B cell (primary cell): ENCODE data around the gene LRRC36. TPM values are rescaled to one million over a fixed set of nuclear protein-coding genes. Genes with fewer than 3 reads are reported as not detected.

ENCODE experiments used
- ATAC-seq: fragments of 200-7000 bp; cut with Tn5 transposase; one replicate; pipeline ENCODE4 v1.10.0; 2021; ENCODE audit warnings: low read depth, mild to moderate bottlenecking, moderate number of reproducible peaks, moderate library complexity
- CTCF ChIA-PET: fragments of 350-600 bp; sonication (Branson Sonifier 250); formaldehyde crosslinking; loops from one replicate; lab custom pipeline; 2021; ENCODE audit warnings: antibody characterized with exemption, inconsistent platforms; lab: Charles Lee
- POLR2A ChIA-PET: fragments of 350-600 bp; sonication (Branson Sonifier 250); formaldehyde crosslinking; loops from one replicate; lab custom pipeline; 2021; ENCODE audit warnings: antibody characterized with exemption; lab: Charles Lee
- DNase-seq: peaks from one replicate; pipeline ENCODE4 v3.0.0; 2013
- H2AFZ ChIP-seq: 2 replicates; pipeline ENCODE4 v1.6.1; 2012; ENCODE audit warnings: mild to moderate bottlenecking, low read depth, low read length; ENCODE audit not compliant: insufficient read depth, poor library complexity, severe bottlenecking
- H3K27ac ChIP-seq, 2 donors: 1 replicate in 1 of 2; 2 replicates in 1 of 2; pipeline ENCODE4 v1.5.1; 2012 to 2013; ENCODE audit warnings: low read length in 2 of 2, mild to moderate bottlenecking in 2 of 2, moderate library complexity in 1 of 2
- H3K27me3 ChIP-seq, 4 experiments: fragments of 200-600 bp in 1 of 4; sonication (generic) in 1 of 4; replicated peaks in 1 of 4; 1 replicate in 2 of 4; 2 replicates in 2 of 4; pipeline versions ENCODE4 v1.6.1 to v1.7.0; 2013 to 2016; ENCODE audit warnings: low read length in 3 of 4, mild to moderate bottlenecking in 2 of 4, mixed read lengths in 1 of 4, moderate library complexity in 1 of 4; ENCODE audit not compliant: insufficient read depth in 4 of 4, control insufficient read depth in 3 of 4; ENCODE audit errors: control extremely low read depth in 1 of 4
- H3K36me3 ChIP-seq, 2 experiments: replicated peaks in 1 of 2; 1 replicate in 1 of 2; 2 replicates in 1 of 2; pipeline versions ENCODE4 v1.6.1 to v1.7.1; 2013; ENCODE audit warnings: low read length in 1 of 2; ENCODE audit not compliant: insufficient read depth in 2 of 2, control insufficient read depth in 1 of 2; ENCODE audit errors: control extremely low read depth in 1 of 2, extremely low read depth in 1 of 2
- H3K4me1 ChIP-seq, 2 donors: fragments of 200-600 bp in 1 of 2; sonication (generic) in 1 of 2; 1 replicate in 1 of 2; 2 replicates in 1 of 2; pipeline versions ENCODE4 v1.5.1 to v1.6.1; 2013 to 2017; ENCODE audit warnings: low read length in 2 of 2; ENCODE audit not compliant: control insufficient read depth in 2 of 2, insufficient read depth in 2 of 2
- H3K4me2 ChIP-seq: replicated peaks from 2 replicates; pipeline ENCODE3; 2012; ENCODE audit warnings: mild to moderate bottlenecking, low read depth, low read length; ENCODE audit not compliant: poor library complexity, severe bottlenecking
- H3K4me3 ChIP-seq, 5 experiments: fragments of 200-600 bp in 1 of 5; sonication (generic) in 1 of 5; 1 replicate in 3 of 5; 2 replicates in 2 of 5; pipeline versions ENCODE4 v1.5.1 to v1.7.0; 2011 to 2016; ENCODE audit warnings: low read length in 4 of 5, mild to moderate bottlenecking in 4 of 5, low read depth in 2 of 5, control low read depth in 1 of 5, moderate library complexity in 1 of 5; ENCODE audit not compliant: insufficient read depth in 1 of 5; ENCODE audit errors: control extremely low read depth in 1 of 5, extremely low read depth in 1 of 5
- H3K79me2 ChIP-seq: fragments of 200-600 bp; sonication (generic); one replicate; pipeline ENCODE4 v1.6.0; 2016; ENCODE audit warnings: low read length; ENCODE audit not compliant: control insufficient read depth, insufficient read depth
- H3K9ac ChIP-seq: fragments of 200-600 bp; sonication (generic); 2 replicates; pipeline ENCODE4 v1.6.1; 2017; ENCODE audit warnings: mild to moderate bottlenecking, low read length, moderate library complexity
- H3K9me3 ChIP-seq, 3 donors: one replicate each; pipeline versions ENCODE4 v1.6.1 to v1.7.1; 2013; ENCODE audit warnings: low read length in 2 of 3; ENCODE audit not compliant: control insufficient read depth in 2 of 3, insufficient read depth in 1 of 3; ENCODE audit errors: control extremely low read depth in 1 of 3
- H4K20me1 ChIP-seq: 2 replicates; pipeline ENCODE4 v1.6.0; 2012; ENCODE audit warnings: mild to moderate bottlenecking, low read length; ENCODE audit not compliant: insufficient read depth, control insufficient read depth, poor library complexity, severe bottlenecking
- H3K27ac Mint-ChIP-seq: one replicate; pipeline ENCODE4 v1.8.0; 2021; ENCODE audit warnings: mixed read lengths
- H3K27me3 Mint-ChIP-seq: one replicate; pipeline ENCODE4 v1.8.0; 2021; ENCODE audit warnings: mixed read lengths
- H3K4me1 Mint-ChIP-seq: one replicate; pipeline ENCODE4 v1.8.0; 2021; ENCODE audit warnings: mixed read lengths
- H3K4me3 Mint-ChIP-seq: one replicate; pipeline ENCODE4 v1.8.0; 2021; ENCODE audit warnings: mixed read lengths
- H3K9me3 Mint-ChIP-seq: one replicate; pipeline ENCODE4 v1.8.0; 2022; ENCODE audit warnings: mixed read lengths; ENCODE audit not compliant: insufficient read depth
- CTCF ChIP-seq: fragments of 200-600 bp; IDR thresholded peaks from one replicate; pipeline ENCODE4 v1.8.0; 2022; ENCODE audit warnings: antibody characterized with exemption, mild to moderate bottlenecking
- EZH2 ChIP-seq: IDR thresholded peaks from 2 replicates; pipeline ENCODE4 v1.6.1; 2012; ENCODE audit warnings: borderline replicate concordance, low read depth, mild to moderate bottlenecking, moderate library complexity, low read length; ENCODE audit not compliant: insufficient read depth, poor library complexity, severe bottlenecking
- WGBS: methylation state at CpG from one replicate; pipeline ENCODE4 v1.1.5; 2013; ENCODE audit warnings: missing lambda C conversion rate; ENCODE audit not compliant: insufficient coverage; 5-methylcytosine and 5-hydroxymethylcytosine counted together
- intact Hi-C: fragments of 100-400 bp; cut with micrococcal nuclease; formaldehyde crosslinking; loops from one replicate; pipeline ENCODE4 v1.10.0; 2022
- polyA plus RNA-seq: library from polyadenylated mRNA; depleted of rRNA; stranded (reverse); fragments of >200 nt; gene quantifications from 2 replicates; pipeline ENCODE4 v1.2.3, GENCODE V29; 2012
- total RNA-seq, 2 donors: library from RNA; stranded (reverse); fragments of 120-200 nt in 1 of 2; gene quantifications; 1 replicate in 1 of 2; 2 replicates in 1 of 2; pipeline versions ENCODE4 v1.2.3 to v1.2.4, GENCODE V29; 2013 to 2022

LRRC36 gene
- total and polyA plus RNA-seq, 2 donors (not counting 1 experiment from before 2014, with no cell fraction given), result 0.98 TPM; not detected in 1

- TF ChIP-seq EZH2 (no peak), CTCF (no peak)
- no peak overlapping the region for H3K27ac Mint-ChIP-seq
- ATAC-seq, result no peak
- Histone ChIP-seq H3K9me3 (no peaks in the 10 kb centered on the region), H3K9ac (no peak overlapping the region), H3K27ac (no peak overlapping the region), H3K4me3 (no peak overlapping the region), H4K20me1 (no peaks in the 10 kb centered on the region), H2AFZ (no peak overlapping the region), H3K27me3 (peaks cover 0 to 3% (median 1%) of the 10 kb centered on the region in 4 experiments), H3K79me2 (no peaks in the 10 kb centered on the region), H3K4me2 (no peak overlapping the region), H3K4me1 (peaks cover 13 to 16% of the 10 kb centered on the region in 2 donors), H3K36me3 (no peaks in the 10 kb centered on the region)
- peaks cover 9% of the 10 kb centered on the region for H3K27me3 Mint-ChIP-seq
- peaks cover 17% of the 10 kb centered on the region for H3K4me1 Mint-ChIP-seq
- POLR2A ChIA-PET, result no interaction called here
- no peaks in the 10 kb centered on the region for H3K9me3 Mint-ChIP-seq
- WGBS, result 100% methylated on average over 2 of the region's 3 CpGs
- H3K4me3 Mint-ChIP-seq, result no peak overlapping the region
- DNase-seq, result no peak
- CTCF ChIA-PET, result no interaction called here
- intact Hi-C loops, result no loop called here
Observed at GRCh38 chr16:67361038-67361437, 34.4 kb downstream of the LRRC36 start.

GRCh38 chr16:67364600-67365235 is 38.1 kb downstream of the LRRC36 start:
- Histone ChIP-seq H4K20me1 (no peaks in the 10 kb centered on the region), H3K27me3 (peaks cover 0 to under 1% (median 0%) of the 10 kb centered on the region in 4 experiments), H3K4me2 (peak overlapping the region; percentile 57), H3K9ac (no peak overlapping the region), H3K4me3 (peak overlapping the region in 1 of 5 experiments; percentile 16), H3K27ac (peak overlapping the region; percentile 55 to 79), H3K4me1 (peaks cover 15 to 21% of the 10 kb centered on the region in 2 donors), H2AFZ (peak overlapping the region; percentile 31), H3K79me2 (no peaks in the 10 kb centered on the region), H3K36me3 (no peaks in the 10 kb centered on the region), H3K9me3 (no peaks in the 10 kb centered on the region)
- H3K9me3 Mint-ChIP-seq, result no peaks in the 10 kb centered on the region
- CTCF ChIA-PET, result interaction anchor here (0.7 to 1.0 kb wide), 3 partner anchors 9 to 35 kb away, joined by 3 to 5 read pairs (median 3); no protein-coding TSS in a partner anchor
- peak overlapping the region; percentile 81 for H3K27ac Mint-ChIP-seq
- no peaks in the 10 kb centered on the region for H3K27me3 Mint-ChIP-seq
- DNase-seq, result peak; percentile 27
- no peak for TF ChIP-seq EZH2
- no peak for TF ChIP-seq CTCF
- peak overlapping the region; percentile 49 for H3K4me3 Mint-ChIP-seq
- H3K4me1 Mint-ChIP-seq, result peaks cover 17% of the 10 kb centered on the region
- POLR2A ChIA-PET, result no interaction called here
- intact Hi-C loops, result no loop called here
- ATAC-seq, result peak; percentile 36
